ENCODE data around the gene ARHGEF17.

Gene ARHGEF17

DNA sequence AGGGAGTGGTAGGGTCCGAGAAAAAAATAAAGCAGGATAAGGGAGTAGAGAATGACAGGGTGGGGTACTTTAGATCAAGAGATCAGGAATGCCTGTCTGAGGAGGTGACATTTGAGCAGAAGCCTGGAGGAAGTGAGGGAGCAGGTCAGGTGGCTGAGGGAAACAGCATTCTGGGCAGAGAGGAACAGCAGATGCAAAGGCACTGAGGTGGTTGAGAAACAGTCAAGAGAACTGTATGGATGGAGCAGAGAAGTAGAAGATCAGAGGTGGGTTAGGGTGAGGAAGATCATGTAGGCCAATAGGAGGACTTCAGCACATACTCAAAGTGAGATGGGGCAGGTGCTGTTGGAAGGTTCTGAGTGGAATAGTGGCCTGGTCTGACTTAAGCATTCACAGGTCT lies 8.3 kb downstream of the ARHGEF17 start:
- DNase-seq: no peak

DNA sequence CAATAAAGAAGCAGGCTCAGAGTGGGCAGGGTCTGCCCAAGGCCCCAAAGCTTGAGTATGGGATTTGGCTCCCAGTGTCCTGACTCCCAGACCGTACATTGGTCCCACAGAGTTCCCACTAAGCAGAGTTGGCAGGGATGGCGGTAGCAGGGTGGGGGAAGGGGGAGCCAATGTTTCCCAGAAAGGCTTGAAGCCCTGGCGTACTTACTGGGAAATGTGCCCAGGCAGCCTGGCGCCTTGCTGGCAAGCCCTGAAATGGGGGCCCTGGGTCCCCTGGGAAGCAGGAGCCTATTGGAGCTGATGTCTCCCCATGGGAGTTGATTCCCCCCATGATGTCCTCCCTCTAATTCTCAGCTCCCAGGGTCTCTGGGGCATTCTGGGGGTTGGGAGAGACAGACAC lies 9.3 kb downstream of the ARHGEF17 start:
- DNase-seq: no peak

DNA sequence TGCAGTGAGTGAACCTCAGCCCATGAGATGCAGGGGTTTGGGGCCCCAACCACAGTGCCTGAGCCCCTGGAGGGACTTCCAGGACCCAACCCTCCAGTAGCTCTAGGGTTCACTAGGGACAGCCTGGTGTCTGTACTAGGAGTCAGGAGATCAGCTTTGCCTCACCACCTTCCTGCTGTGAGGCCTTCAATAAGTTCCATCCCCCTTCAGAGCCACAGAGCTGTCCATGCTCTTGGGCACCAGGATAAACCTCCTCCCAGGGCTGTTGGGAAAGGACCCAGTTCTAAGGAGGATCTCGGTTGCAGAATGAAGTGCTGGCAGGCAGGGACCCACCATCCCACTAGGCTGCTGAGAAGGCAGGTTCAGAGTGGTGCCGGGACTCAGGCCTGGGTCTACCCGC lies 9.7 kb downstream of the ARHGEF17 start:
- no peak for DNase-seq

DNA sequence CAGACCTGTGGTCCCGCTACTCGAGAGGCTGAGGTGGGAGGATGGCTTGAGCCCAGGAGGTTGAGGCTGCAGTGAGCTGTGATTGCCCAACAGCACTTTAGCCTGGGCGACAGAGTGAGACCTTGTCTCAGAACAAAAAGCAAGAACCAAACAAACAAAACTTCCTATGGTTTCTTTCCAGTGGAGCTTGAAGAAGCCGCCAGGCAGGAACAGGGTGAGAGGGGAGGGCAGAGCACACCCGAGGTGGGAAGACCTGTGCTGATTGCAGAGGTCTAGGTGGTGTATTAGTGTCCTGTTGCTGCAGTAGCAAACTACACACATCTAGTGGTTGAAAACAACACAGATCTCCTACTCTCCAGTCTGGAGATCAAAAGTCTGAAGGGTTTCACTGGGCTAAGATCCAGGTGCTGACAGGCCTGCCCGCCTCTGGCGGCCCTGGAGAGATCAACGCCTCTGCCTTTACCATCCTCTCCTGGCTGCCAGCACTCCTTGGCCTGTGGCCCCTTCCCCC lies 10.5 kb downstream of the ARHGEF17 start:
- DNase-seq: no peak

DNA sequence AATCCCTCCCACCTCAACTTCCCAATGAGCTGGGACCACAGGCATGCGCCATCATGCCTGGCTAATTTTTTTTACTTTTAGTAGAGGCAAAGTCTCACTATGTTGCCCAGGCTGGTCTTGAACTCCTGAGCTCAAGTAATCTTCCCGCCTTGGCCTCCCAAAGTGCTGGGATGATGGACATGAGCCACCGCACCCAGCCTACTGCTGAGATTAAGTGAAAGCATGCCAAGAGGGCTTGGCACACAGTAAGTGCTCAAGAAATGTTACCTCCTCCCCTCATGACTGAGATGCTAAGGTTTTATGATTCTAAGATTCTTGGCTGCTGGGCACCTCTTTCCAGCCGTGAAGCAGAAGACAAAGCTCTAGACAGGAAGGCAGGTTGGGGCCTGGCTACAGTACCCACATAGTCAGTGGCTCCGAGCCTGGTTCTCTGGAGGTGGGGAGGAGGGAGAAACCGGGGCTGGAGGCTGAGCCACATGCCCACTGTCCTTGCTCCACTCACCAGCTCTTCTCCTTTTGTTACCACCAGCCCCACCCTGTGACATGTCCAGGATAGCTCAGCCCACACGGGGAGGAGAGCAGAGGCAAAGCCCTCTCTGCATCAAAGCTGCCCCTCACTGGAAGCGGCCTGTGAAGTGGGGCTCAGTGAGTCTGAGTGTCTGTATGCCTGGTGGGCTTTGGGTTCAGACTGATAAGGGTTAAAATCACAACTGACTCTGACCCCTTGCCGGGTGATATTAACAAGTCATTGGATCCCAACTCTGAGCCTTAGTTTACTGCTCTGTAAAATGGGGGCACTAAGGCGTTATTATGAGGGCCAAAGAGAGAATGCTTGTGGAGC lies 12.9 kb downstream of the ARHGEF17 start:
- DNase-seq: no peak

DNA sequence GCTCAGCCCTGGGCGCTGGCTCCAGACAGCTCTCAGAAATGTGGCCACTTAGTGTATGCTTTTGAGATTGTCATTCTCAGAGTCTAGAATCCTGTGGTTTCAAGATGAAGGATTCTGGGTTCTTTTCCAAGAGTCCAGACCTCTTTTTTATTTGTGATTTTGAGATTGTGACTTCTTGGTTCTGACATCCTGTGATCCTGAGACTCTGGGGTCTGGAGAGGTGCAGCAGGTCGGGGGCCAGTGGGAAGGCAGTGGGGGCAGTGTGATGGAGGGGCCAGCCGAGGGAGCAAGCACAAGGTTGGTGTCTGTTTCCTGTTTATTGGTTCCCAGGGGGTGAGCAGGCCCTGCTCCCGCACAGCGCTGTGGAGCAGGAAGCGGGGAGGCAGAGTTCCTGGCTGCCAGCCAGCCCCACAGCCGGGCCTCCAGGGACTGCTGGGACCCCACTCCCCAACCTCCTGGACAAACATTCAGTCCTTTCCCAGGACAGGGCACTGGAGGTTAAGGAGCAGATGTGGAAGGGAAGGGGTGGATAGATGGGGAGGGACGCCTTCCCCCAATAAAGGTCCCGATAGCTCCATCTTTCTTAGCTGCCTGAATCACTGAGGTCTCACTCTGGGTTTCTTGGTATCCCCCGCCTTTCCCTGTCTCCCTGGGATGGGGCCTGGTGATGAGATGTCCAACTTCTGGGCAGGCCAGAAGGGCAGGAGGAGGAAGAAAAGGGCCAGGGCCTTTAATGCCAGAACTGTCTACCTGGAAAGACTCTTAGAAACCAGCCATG lies 13.7 kb downstream of the ARHGEF17 start:
- DNase-seq: no peak

DNA sequence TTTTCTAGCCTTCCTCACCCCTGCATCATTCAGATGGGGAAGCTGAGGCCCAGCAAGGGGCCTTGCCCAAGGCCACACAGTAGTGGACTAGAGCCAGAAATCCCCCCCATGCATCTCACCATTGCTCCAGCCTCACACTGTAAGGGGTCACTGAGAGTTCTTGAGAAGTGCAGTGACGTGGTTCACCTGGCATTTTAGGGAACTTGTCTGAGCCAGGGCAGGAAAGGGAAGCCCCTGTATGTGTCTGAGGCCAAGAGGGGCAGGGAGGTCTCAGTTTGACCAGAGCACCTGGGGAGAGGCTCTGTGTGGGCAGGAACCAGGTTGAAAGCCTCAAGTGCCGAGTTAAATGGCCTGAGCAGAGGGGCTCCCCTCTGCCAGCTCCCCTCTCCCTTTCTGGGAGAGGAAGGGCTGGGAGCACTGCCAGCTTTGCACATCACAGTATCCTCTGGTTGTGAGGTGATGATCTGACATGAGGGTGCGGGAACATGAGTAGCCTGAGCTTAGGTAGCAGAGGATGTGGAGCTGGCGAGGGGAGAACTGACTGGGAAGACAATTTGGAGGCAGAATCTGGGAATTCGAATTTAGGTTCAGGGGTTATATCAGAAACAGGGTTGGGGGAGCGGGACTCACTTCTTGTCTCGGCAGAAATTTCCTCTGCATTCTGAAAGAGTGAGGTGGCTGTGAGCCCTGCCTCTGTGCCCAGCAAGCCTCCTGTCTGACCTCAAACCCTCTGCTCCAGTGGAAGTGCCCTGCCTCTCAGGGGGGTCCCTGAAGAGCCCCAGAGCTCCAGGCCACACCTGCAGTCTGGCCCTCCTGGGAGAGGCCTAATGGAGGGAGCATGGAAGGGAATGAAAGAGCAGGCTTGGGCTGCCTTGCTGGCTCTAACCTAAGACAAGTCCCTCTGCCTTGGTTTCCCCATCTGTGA lies 14.6 kb downstream of the ARHGEF17 start:
- DNase-seq: no peak

DNA sequence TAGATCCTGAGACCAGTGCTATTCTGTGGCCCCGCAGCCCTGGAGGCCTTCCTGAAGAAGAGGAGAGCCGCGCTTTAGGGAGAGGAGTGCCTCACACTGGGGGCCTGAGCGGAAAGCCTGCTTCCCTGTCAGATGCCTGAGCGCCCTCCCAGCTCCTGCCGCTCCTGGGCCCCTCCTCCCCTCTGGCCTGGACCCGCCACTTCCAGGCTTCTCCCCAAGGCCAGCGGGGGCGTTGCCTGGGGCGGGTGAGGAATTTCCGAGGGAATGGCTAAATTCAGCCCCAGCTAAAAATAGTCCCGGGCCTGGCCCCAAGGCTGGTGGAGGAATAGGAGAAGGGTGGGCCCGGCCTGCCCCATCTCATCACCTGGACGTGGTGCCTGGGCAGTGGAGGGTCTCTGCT lies 15.4 kb downstream of the ARHGEF17 start:
- no peak for DNase-seq

DNA sequence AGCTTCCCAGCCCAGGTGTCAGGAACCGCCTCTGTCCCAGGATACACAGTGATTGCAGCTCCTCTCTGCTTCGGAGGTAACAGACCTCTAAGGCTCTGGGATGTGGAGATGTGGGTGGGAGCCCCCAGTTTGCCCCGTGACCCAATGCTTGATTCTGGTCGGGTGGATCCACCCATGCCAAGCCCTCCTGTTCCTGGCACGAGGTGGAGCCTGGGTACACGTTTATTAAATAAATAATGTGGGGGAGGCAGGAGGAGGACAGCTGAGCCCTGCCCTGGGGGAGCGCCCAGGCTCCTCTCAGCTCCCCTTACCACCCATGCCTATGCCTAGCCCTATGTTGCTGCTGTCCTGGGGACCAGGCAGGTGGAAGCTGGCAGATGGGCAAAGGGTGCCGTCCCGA lies 16.0 kb downstream of the ARHGEF17 start:
- DNase-seq: no peak

DNA sequence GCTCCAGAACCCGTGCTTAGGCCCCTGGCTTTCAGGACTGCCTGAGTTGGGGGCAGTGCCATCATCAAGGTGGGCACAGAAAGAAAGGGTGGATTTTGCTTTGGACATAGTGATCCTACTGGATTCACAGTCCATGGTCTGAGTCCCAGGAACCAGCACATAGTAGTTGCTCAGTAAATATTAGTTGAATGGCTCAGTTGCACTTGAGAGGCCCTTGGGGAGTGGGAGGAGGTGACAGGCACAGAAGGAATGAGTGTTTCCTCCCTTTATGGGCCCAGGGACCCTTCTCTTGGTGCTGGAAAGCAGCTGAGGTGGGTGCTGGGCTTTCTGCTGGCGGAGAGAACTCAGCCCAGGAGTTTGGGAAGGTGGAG lies 16.6 kb downstream of the ARHGEF17 start:
- no peak for DNase-seq

DNA sequence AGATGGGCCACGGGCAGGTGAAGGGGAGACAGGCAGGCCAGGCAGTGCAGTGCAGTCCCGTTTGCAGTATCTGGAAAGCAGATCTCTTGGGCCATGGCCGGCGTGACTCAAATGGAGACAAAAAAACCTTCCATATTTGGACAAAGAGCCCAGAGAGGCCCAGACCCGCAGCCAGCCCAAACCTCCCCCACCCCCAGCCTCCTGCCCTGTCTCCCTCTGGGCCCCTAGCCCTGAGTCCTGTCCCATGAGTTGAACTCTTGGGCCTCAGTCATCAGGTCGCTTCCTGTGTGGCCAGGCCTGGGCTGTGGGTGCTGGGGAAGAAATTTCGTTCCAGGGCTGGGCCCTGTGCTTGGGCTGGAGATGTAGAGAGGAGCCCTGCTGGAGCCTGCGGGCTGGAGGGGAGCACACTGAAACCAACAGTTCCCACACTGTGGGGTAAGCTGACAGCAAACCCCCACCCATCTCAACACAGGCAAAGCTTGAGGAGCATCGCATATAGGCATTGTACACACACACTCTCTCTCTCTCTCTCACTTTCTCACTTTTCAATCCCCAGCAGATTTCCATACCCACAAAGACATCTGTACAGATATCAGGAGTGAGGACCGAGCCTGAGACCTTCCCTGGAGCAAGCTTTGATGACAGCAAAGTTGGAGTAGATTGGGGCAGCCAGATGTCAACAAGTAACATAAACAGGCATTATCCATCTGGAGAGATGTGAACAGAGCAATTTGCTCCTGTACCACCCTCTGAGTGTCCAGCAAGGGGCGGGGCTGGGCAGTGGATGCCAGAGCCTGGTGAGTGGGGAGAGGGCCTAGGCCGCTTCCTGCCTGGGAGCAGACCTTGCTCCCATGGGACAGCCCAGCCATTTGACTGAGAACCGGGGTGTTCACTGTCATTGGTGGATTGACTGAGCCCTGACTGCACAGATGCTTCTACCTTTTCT lies 17.2 kb downstream of the ARHGEF17 start:
- no peak for DNase-seq

DNA sequence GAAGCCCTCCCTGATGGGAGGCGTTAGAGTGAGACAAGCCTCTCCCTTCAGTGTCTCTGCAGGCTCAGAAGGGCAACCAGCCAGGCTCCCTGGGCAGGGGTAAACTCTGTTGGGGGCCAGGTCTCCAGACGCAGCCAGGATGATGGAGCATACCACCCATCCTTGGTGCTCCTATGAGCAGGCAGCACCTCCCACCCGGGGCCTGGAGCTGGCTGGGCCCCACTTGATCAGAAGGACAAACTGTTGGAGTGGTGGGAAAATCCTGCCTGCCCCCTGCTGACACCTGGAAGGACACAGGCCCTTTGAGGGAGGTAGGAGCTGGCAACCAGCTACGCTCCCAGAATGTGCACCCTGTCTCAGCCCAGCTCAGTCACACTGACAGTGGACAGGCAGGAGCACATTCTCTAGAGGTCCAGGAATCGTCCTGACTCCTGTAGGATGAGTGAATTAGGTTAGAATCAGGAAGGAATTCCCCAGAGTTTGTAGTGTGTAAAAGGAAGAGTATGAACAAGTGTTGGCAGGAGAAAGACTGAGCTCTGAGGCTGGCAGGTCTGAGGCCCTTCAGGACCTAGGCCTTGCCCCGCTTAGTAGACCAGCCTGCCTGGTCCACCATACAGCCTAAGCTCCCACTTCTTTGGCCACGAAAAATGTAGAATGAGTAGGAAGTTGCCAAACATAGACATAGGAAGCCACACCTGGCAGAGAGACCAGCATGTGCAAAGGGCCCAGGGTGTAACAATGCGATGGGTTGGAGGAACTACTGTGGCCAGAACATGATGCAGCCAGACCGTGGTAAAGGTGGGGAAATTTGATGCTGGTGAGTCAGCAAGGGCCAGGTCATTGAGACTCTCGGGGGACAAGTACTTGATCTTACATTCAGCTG lies 19.1 kb downstream of the ARHGEF17 start:
- no peak for DNase-seq

DNA sequence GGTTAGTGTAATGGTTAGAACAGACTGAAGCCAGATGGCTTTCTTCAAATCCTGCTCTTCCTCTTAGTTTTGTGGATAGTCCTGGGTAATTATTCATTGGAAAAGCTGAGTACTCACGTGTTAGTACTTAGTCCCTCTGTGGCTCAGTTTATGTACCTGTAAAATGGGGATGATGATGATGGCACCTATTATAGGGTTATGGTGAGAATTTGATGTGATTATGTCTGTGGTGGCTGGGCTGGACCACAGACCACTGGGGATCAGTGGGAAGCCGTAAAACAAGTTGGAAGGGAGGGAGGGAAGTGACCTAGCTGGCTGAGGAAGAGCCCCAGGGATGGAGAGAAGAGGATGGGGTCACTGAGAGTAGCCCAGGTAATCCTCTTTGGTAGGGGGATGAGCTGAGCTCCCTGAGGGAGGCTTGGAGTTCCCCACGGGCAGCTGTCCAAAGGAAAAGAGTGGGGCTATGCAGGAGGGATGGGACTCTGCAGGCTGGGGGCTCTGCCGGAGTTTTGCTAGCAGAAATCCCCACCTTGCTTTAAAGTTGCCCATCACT lies 19.8 kb downstream of the ARHGEF17 start:
- DNase-seq: no peak

DNA sequence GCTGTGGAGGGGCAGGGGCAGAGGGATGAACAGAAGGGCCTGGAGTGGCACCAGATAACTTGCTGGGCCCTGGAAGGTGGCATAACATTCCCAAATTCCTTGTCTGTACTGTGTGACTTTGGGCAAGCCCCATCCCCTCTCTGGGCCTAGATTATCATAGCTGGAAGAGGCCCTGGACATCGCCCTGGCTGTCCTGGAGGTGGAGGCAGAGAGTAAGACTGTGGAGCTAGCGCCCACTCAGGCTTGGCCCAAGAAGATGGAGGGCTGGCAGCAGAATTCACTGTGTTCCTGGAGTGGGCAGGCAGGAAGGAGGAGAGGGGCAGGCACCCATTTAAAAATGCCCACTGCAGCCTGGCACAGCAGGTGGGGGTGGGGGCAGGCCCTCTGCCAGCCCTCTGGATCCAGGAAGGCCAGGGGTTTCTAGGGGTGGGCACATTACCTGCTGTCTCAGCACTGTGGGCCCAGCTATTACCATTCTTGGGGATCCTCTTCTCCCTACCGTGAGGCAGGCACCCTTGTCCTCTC lies 22.6 kb downstream of the ARHGEF17 start:
- DNase-seq: no peak

DNA sequence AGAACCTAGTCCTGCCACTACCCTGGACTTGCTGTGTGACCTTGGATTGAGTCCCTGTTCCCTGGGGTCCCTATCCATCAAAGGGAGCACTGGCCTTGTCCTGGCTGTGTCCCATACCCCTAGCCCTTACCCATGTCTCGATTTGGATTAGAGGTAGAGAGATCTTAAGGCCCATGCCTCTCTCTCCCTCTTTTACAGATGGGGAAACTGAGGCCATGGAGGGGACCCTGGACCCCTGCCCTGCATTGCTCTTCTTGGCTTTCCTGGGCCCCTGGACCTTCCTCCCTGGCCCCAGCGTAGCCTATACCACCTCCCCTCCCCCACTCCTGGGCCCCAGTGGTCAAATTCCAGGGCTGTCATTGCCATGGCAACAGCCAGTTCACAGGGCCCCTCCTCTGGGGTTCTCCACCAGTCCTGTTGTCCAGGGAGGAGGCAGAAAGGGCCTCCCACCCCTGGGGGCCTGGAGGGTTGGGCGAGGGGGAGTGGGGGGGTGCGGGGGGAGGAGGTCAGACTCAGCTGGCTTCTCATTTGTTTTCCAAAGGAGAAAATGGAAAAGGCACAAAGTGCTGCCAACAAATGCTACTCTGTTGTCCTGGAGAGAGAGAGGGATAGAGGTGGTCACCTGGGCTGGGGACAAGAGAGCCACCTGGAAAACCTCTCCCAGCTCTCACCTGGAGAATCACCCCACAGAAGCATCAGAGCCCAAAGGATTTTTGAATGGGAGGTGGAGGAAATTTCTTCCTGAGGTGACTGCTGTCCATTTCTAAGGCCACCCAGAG lies 23.3 kb downstream of the ARHGEF17 start:
- no peak for DNase-seq

DNA sequence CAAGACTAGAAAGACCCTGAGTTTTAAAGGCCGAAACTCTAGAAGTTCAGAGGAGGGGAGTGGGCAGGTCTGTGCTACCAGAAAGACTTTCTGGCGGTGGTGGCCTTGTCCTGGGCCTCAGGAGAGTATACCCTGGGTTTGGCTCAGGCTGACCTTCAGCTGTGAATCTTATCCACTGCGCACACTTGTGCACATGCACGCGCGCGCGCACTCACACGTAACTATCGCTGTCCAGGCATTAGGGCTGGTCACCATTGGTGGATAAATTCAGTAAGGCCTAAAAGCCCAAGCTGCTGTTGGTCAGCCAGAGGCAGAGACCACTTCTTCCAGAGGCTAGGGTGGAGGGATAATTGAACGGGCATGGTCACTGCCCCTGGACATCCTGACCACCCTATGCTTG lies 25.1 kb downstream of the ARHGEF17 start:
- no peak for DNase-seq

DNA sequence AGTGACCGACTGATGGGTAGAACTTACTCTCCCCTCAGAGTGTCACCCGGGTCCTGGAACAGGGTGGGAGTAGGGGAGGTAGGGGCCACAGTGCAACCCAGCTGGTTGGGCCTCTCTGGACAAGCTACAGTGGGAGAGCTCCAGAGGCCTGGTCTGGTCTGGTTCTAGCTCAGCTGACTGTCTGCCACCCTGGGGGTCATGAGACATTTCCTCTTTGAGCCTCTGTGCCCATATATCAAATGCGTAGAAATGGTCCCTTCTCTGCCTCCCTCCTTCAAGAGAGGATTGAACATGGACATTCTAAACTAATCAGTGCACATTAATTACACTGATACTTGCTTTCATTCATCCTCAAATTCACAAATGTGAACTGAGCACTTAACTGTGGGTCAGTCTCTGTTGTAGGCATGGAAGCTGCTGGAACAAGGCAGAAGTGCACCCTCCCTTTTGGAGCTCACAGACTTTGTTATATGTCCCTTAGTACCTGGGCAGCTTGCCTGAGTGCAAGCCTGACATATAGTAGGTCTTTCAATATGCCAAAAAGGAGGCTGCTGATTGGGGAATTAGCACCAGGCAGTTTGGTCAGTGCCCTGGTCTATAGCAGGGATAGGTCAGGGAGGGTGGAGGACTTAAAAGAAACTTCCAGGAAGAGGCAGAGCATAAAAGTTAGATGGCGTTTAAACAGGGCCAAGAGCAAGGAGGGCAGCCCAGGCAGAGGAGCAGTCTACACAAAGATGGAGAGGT lies 25.7 kb downstream of the ARHGEF17 start:
- no peak for DNase-seq

DNA sequence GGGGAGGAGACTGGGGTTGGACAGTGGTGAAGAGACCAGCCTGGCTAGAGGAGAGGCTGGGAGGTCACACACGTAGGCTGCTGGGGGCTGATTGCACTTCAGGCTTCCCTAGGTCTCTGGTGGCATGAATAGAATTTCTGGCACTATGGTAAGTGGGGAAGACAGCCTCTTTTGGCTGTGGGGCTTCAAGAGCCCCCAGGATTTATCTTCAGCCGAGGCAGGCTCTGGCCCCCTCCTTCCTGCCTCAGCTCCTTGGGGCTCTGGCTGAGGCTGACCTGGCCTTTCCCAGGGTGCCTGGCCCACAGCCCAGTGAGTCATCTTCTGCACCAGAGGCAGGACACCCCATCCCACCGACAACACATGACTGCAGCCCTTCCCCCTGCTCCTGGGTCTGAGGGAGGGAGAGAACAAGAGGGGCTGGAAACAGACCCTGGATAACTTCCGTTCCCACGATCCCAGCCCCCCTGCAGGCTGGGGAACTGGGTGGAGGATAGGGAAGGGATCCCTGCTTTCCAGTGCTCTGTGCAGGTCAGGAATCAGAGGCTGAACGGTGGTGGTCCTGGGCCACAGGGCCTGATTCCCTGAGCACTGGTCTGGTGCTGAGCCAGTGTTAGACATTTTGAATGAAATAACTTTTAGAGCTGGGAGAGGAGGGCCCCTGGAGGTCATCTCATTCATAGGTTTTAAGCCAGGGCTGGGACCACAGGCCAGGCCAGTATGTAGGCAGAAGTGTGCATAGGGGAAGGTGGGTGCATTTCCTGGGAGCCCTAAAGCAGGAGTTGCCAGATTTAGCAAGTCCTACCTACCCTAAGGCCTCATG lies 26.5 kb downstream of the ARHGEF17 start:
- no peak for DNase-seq

Data from activated CD4-positive, alpha-beta T cell treated with anti-CD3 and anti-CD28 coated beads, Interleukin-2, amount 50 U/mL, for 1 hour (primary cell).